C4-2B (cell line): Measurements from ENCODE around the gene NKX3-2.

Source experiments
- ZFX ChIP-seq: fragments of 450-650 bp; IDR thresholded peaks from 2 replicates; pipeline ENCODE4 v1.6.1; 2017
- TF ChIP-seq, protein P1 (sequence below): fragments of 450-650 bp; conservative IDR thresholded peaks from 2 replicates; pipeline ENCODE4 v1.5.1; 2017; ENCODE audit warnings: mild to moderate bottlenecking

DNA sequence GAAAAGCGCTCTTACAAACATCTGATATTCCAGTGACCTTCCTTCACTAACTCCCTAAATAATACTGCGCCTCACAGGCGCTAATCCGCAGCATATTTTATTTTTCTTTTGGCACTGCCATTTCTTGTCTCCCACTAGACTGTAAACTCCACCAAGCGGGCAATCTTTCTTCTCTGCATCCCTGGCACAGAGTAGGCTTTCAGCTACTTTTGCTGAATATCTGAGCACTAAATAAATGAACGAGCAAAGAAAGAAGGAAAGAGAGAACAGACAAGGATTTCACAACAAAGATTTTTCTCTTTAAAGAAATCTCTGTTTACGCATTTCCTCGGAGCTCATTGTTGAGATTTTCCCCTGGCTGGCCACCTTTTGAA lies 12.7 kb downstream of the NKX3-2 start:
- TF ChIP-seq, protein P1, sequence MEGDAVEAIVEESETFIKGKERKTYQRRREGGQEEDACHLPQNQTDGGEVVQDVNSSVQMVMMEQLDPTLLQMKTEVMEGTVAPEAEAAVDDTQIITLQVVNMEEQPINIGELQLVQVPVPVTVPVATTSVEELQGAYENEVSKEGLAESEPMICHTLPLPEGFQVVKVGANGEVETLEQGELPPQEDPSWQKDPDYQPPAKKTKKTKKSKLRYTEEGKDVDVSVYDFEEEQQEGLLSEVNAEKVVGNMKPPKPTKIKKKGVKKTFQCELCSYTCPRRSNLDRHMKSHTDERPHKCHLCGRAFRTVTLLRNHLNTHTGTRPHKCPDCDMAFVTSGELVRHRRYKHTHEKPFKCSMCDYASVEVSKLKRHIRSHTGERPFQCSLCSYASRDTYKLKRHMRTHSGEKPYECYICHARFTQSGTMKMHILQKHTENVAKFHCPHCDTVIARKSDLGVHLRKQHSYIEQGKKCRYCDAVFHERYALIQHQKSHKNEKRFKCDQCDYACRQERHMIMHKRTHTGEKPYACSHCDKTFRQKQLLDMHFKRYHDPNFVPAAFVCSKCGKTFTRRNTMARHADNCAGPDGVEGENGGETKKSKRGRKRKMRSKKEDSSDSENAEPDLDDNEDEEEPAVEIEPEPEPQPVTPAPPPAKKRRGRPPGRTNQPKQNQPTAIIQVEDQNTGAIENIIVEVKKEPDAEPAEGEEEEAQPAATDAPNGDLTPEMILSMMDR = no peak
- no peak for TF ChIP-seq ZFX
